ENCODE results near the gene SH3TC1.

The SH3TC1 gene

GRCh38 chr4:8270418-8270771, 71.3 kb downstream of the SH3TC1 start:
- no peaks in the 10 kb centered on the region; the same call in 1 of the 2 replicates for H3K4me1 ChIP-seq (ENCODE audit: control insufficient read depth, insufficient read depth, low read length)
- H3K9me3 ChIP-seq (ENCODE audit: control insufficient read depth, insufficient read depth, low read length), result no peaks in the 10 kb centered on the region
- no peaks in the 10 kb centered on the region for H3K36me3 ChIP-seq (ENCODE audit: control insufficient read depth, insufficient read depth, low read length)
- H3K27me3 ChIP-seq (ENCODE audit: control insufficient read depth, insufficient read depth, low read length), result peaks cover 33% of the 10 kb centered on the region
- H3K27ac ChIP-seq (ENCODE audit: low read depth, low read length), result no peak overlapping the region
- H3K4me3 ChIP-seq (ENCODE audit: low read depth, low read length), result peak overlapping the region; percentile 64; the same call in 1 of the 2 replicates
- H3K9ac ChIP-seq (ENCODE audit: low read depth, low read length), result no peak overlapping the region

- no peak overlapping the region for H3K27ac ChIP-seq (ENCODE audit: low read depth, low read length)
- no peak overlapping the region for H3K9ac ChIP-seq (ENCODE audit: low read depth, low read length)
- H3K4me3 ChIP-seq (ENCODE audit: low read depth, low read length), result no peak overlapping the region
- no peaks in the 10 kb centered on the region for H3K9me3 ChIP-seq (ENCODE audit: control insufficient read depth, insufficient read depth, low read length)
- H3K27me3 ChIP-seq (ENCODE audit: control insufficient read depth, insufficient read depth, low read length), result peaks cover 33% of the 10 kb centered on the region
- no peaks in the 10 kb centered on the region; the same call in 1 of the 2 replicates for H3K4me1 ChIP-seq (ENCODE audit: control insufficient read depth, insufficient read depth, low read length)
- no peaks in the 10 kb centered on the region for H3K36me3 ChIP-seq (ENCODE audit: control insufficient read depth, insufficient read depth, low read length)
These were observed 72.1 kb downstream of the SH3TC1 start for GRCh38 chr4:8270912-8271815.

GRCh38 chr4:8271821-8272220, 72.7 kb downstream of the SH3TC1 start:
- peaks cover 33% of the 10 kb centered on the region for H3K27me3 ChIP-seq (ENCODE audit: control insufficient read depth, insufficient read depth, low read length)
- H3K27ac ChIP-seq (ENCODE audit: low read depth, low read length), result no peak overlapping the region
- H3K4me1 ChIP-seq (ENCODE audit: control insufficient read depth, insufficient read depth, low read length), result no peaks in the 10 kb centered on the region; the same call in 1 of the 2 replicates
- H3K9ac ChIP-seq (ENCODE audit: low read depth, low read length), result no peak overlapping the region
- H3K36me3 ChIP-seq (ENCODE audit: control insufficient read depth, insufficient read depth, low read length), result no peaks in the 10 kb centered on the region
- no peaks in the 10 kb centered on the region for H3K9me3 ChIP-seq (ENCODE audit: control insufficient read depth, insufficient read depth, low read length)
- no peak overlapping the region for H3K4me3 ChIP-seq (ENCODE audit: low read depth, low read length)

- Histone ChIP-seq H3K4me1 (ENCODE audit: control insufficient read depth, insufficient read depth, low read length) (no peaks in the 10 kb centered on the region; the same call in 1 of the 2 replicates), H3K4me3 (ENCODE audit: low read depth, low read length) (no peak overlapping the region), H3K36me3 (ENCODE audit: control insufficient read depth, insufficient read depth, low read length) (no peaks in the 10 kb centered on the region), H3K27ac (ENCODE audit: low read depth, low read length) (no peak overlapping the region), H3K9me3 (ENCODE audit: control insufficient read depth, insufficient read depth, low read length) (no peaks in the 10 kb centered on the region), H3K9ac (ENCODE audit: low read depth, low read length) (no peak overlapping the region), H3K27me3 (ENCODE audit: control insufficient read depth, insufficient read depth, low read length) (peaks cover 33% of the 10 kb centered on the region)
These were observed 73.7 kb downstream of the SH3TC1 start for GRCh38 chr4:8272472-8273428.

- Histone ChIP-seq H3K9me3 (ENCODE audit: control insufficient read depth, insufficient read depth, low read length) (no peaks in the 10 kb centered on the region), H3K9ac (ENCODE audit: low read depth, low read length) (no peak overlapping the region), H3K4me1 (ENCODE audit: control insufficient read depth, insufficient read depth, low read length) (no peaks in the 10 kb centered on the region; the same call in 1 of the 2 replicates), H3K36me3 (ENCODE audit: control insufficient read depth, insufficient read depth, low read length) (no peaks in the 10 kb centered on the region), H3K27me3 (ENCODE audit: control insufficient read depth, insufficient read depth, low read length) (peaks cover 33% of the 10 kb centered on the region), H3K4me3 (ENCODE audit: low read depth, low read length) (no peak overlapping the region), H3K27ac (ENCODE audit: low read depth, low read length) (no peak overlapping the region)
These were observed 74.4 kb downstream of the SH3TC1 start for GRCh38 chr4:8273450-8273849.

- Histone ChIP-seq H3K9ac (ENCODE audit: low read depth, low read length) (no peak overlapping the region), H3K27ac (ENCODE audit: low read depth, low read length) (no peak overlapping the region)
These were observed 75.1 kb downstream of the SH3TC1 start for GRCh38 chr4:8274066-8274652.

GRCh38 chr4:8274765-8275547, 75.9 kb downstream of the SH3TC1 start:
- Histone ChIP-seq H3K36me3 (ENCODE audit: control insufficient read depth, insufficient read depth, low read length) (no peaks in the 10 kb centered on the region), H3K9me3 (ENCODE audit: control insufficient read depth, insufficient read depth, low read length) (no peaks in the 10 kb centered on the region), H3K27me3 (ENCODE audit: control insufficient read depth, insufficient read depth, low read length) (peaks cover 18% of the 10 kb centered on the region), H3K4me1 (ENCODE audit: control insufficient read depth, insufficient read depth, low read length) (no peaks in the 10 kb centered on the region; the same call in 1 of the 2 replicates), H3K9ac (ENCODE audit: low read depth, low read length) (no peak overlapping the region), H3K27ac (ENCODE audit: low read depth, low read length) (no peak overlapping the region), H3K4me3 (ENCODE audit: low read depth, low read length) (no peak overlapping the region)

More at GRCh38 chr4:8274066-8274652, 75.1 kb downstream of the SH3TC1 start:
- H3K9me3 ChIP-seq (ENCODE audit: control insufficient read depth, insufficient read depth, low read length), result no peaks in the 10 kb centered on the region
- no peaks in the 10 kb centered on the region; the same call in 1 of the 2 replicates for H3K4me1 ChIP-seq (ENCODE audit: control insufficient read depth, insufficient read depth, low read length)
- H3K36me3 ChIP-seq (ENCODE audit: control insufficient read depth, insufficient read depth, low read length), result no peaks in the 10 kb centered on the region
- H3K27me3 ChIP-seq (ENCODE audit: control insufficient read depth, insufficient read depth, low read length), result peaks cover 26% of the 10 kb centered on the region
- no peak overlapping the region for H3K4me3 ChIP-seq (ENCODE audit: low read depth, low read length)

GRCh38 chr4:8275548-8275910, 76.4 kb downstream of the SH3TC1 start:
- peaks cover 13% of the 10 kb centered on the region for H3K27me3 ChIP-seq (ENCODE audit: control insufficient read depth, insufficient read depth, low read length)
- no peak overlapping the region for H3K9ac ChIP-seq (ENCODE audit: low read depth, low read length)
- no peaks in the 10 kb centered on the region for H3K9me3 ChIP-seq (ENCODE audit: control insufficient read depth, insufficient read depth, low read length)
- H3K36me3 ChIP-seq (ENCODE audit: control insufficient read depth, insufficient read depth, low read length), result no peaks in the 10 kb centered on the region
- no peak overlapping the region for H3K4me3 ChIP-seq (ENCODE audit: low read depth, low read length)
- no peaks in the 10 kb centered on the region for H3K4me1 ChIP-seq (ENCODE audit: control insufficient read depth, insufficient read depth, low read length)
- H3K27ac ChIP-seq (ENCODE audit: low read depth, low read length), result no peak overlapping the region

GRCh38 chr4:8276358-8277240, 77.5 kb downstream of the SH3TC1 start:
- Histone ChIP-seq H3K36me3 (ENCODE audit: control insufficient read depth, insufficient read depth, low read length) (no peaks in the 10 kb centered on the region), H3K4me1 (ENCODE audit: control insufficient read depth, insufficient read depth, low read length) (no peaks in the 10 kb centered on the region), H3K4me3 (ENCODE audit: low read depth, low read length) (no peak overlapping the region), H3K9me3 (ENCODE audit: control insufficient read depth, insufficient read depth, low read length) (no peaks in the 10 kb centered on the region), H3K27ac (ENCODE audit: low read depth, low read length) (no peak overlapping the region), H3K9ac (ENCODE audit: low read depth, low read length) (no peak overlapping the region), H3K27me3 (ENCODE audit: control insufficient read depth, insufficient read depth, low read length) (peaks cover 2% of the 10 kb centered on the region; the same call in 1 of the 2 replicates)

Data from HUES48 (cell line).